Neural cell (in vitro differentiated cells): ENCODE data around the gene AOAH. TPM values are rescaled to one million over a fixed set of nuclear protein-coding genes. Genes with fewer than 3 reads are reported as not detected.

Experiments used
- H2AFZ ChIP-seq: fragments of 200-600, 300-800 bp; sonication (generic), shearing (Covaris generic); 2 replicates; pipeline ENCODE4 v1.6.0; 2014; ENCODE audit warnings: low read depth, mild to moderate bottlenecking, antibody characterized with exemption, low read length, moderate library complexity
- H3F3A ChIP-seq: fragments of 200-600 bp; shearing (Covaris generic); 2 replicates; pipeline ENCODE4 v1.6.1; 2016; ENCODE audit warnings: mild to moderate bottlenecking, moderate library complexity, mixed read lengths, antibody characterized with exemption, low read length; ENCODE audit not compliant: insufficient read depth, poor library complexity, severe bottlenecking
- H3K27ac ChIP-seq: fragments of 200-600, 300-800 bp; sonication (generic), shearing (Covaris generic); 2 replicates; pipeline ENCODE4 v1.5.1; 2014; ENCODE audit warnings: mild to moderate bottlenecking, low read length, moderate library complexity
- H3K27me3 ChIP-seq: fragments of 300-800, 200-600 bp; sonication (generic), shearing (Covaris generic); 2 replicates; pipeline ENCODE4 v1.6.0; 2014; ENCODE audit warnings: mild to moderate bottlenecking, low read depth, low read length, moderate library complexity; ENCODE audit not compliant: insufficient read depth
- H3K36me3 ChIP-seq: fragments of 300-800, 200-600 bp; sonication (generic), shearing (Covaris generic); 2 replicates; pipeline ENCODE4 v1.5.1; 2014; ENCODE audit warnings: mild to moderate bottlenecking, antibody characterized with exemption, low read length, moderate library complexity; ENCODE audit not compliant: insufficient read depth
- H3K4me2 ChIP-seq: fragments of 300-800, 200-600 bp; sonication (generic), shearing (Covaris generic); 2 replicates; pipeline ENCODE4 v1.6.0; 2014; ENCODE audit warnings: mild to moderate bottlenecking, low read length
- H3K4me3 ChIP-seq: fragments of 300-800, 200-600 bp; sonication (generic), shearing (Covaris generic); 2 replicates; pipeline ENCODE4 v1.5.1; 2014; ENCODE audit warnings: mild to moderate bottlenecking, low read length, moderate library complexity
- H3K79me2 ChIP-seq: fragments of 200-600 bp; shearing (Covaris generic); replicated peaks from 2 replicates; pipeline ENCODE4 v1.6.0; 2014; ENCODE audit warnings: mild to moderate bottlenecking, low read length, moderate library complexity; ENCODE audit not compliant: insufficient read depth
- H3K9ac ChIP-seq: fragments of 300-800, 200-600 bp; sonication (generic), shearing (Covaris generic); 2 replicates; pipeline ENCODE4 v1.6.1; 2016; ENCODE audit warnings: mild to moderate bottlenecking, low read length, mixed read lengths
- H3K9me2 ChIP-seq: fragments of 200-600 bp; shearing (Covaris generic); 2 replicates; pipeline ENCODE4 v1.6.1; 2016; ENCODE audit warnings: mild to moderate bottlenecking, low read length, mixed read lengths; ENCODE audit not compliant: insufficient read depth
- H3K9me3 ChIP-seq: fragments of 200-600, 300-800 bp; sonication (generic), shearing (Covaris generic); 2 replicates; pipeline ENCODE4 v1.6.1; 2016; ENCODE audit warnings: mild to moderate bottlenecking, mixed run types, low read length, moderate library complexity, mixed read lengths
- H4K20me1 ChIP-seq: fragments of 200-600 bp; shearing (Covaris generic); 2 replicates; pipeline ENCODE4 v1.6.1; 2016; ENCODE audit warnings: mild to moderate bottlenecking, mixed run types; ENCODE audit not compliant: insufficient read depth
- CTCF ChIP-seq: fragments of 450-650 bp; IDR thresholded peaks from 2 replicates; pipeline ENCODE4 v1.5.1; 2014; ENCODE audit warnings: antibody characterized with exemption, mild to moderate bottlenecking, moderate library complexity; ENCODE audit not compliant: poor library complexity, severe bottlenecking
- EP300 ChIP-seq: fragments of 450-650 bp; conservative IDR thresholded peaks from 2 replicates; pipeline ENCODE4 v1.6.1; 2014; ENCODE audit warnings: antibody characterized with exemption, mild to moderate bottlenecking, moderate library complexity; ENCODE audit not compliant: poor library complexity, severe bottlenecking
- EZH2 ChIP-seq: fragments of 200-600, 300-800 bp; shearing (Covaris generic), sonication (generic); IDR thresholded peaks from 2 replicates; pipeline ENCODE4 v1.6.1; 2014; ENCODE audit warnings: antibody characterized with exemption, low read length, borderline replicate concordance, mild to moderate bottlenecking; ENCODE audit not compliant: insufficient read depth, poor library complexity, severe bottlenecking
- MXI1 ChIP-seq: fragments of 450-650 bp; conservative IDR thresholded peaks from 2 replicates; pipeline ENCODE4 v1.6.1; 2014; ENCODE audit warnings: antibody characterized with exemption, mild to moderate bottlenecking; ENCODE audit not compliant: poor library complexity, severe bottlenecking
- POLR2AphosphoS5 ChIP-seq: IDR thresholded peaks from 2 replicates; pipeline ENCODE4 v1.6.1; 2012
- RAD21 ChIP-seq: fragments of 450-650 bp; conservative IDR thresholded peaks from 2 replicates; pipeline ENCODE4 v1.6.1; 2014; ENCODE audit warnings: antibody characterized with exemption, mild to moderate bottlenecking, moderate library complexity
- REST ChIP-seq: IDR thresholded peaks from 2 replicates; pipeline ENCODE4 v1.6.1; 2012; ENCODE audit warnings: borderline replicate concordance
- SMC3 ChIP-seq: fragments of 450-650 bp; conservative IDR thresholded peaks from 2 replicates; pipeline ENCODE4 v1.6.1; 2014; ENCODE audit warnings: antibody characterized with exemption, mild to moderate bottlenecking, moderate library complexity; ENCODE audit not compliant: poor library complexity
- TAF1 ChIP-seq: IDR thresholded peaks from 2 replicates; pipeline ENCODE4 v1.6.1; 2012; ENCODE audit warnings: low read depth
- polyA plus RNA-seq: library from polyadenylated mRNA; depleted of rRNA; stranded (reverse); fragments of >200 nt; gene quantifications from 2 replicates; pipeline ENCODE4 v1.2.3, GENCODE V29; 2014

The AOAH gene
- polyA plus RNA-seq, 1 donor from 2014 or later, result 4.3 TPM

- Histone ChIP-seq H2AFZ (no peak overlapping the region), H3K27ac (no peak overlapping the region), H4K20me1 (no peaks in the 10 kb centered on the region), H3K9ac (no peak overlapping the region), H3K27me3 (no peaks in the 10 kb centered on the region), H3K4me2 (no peak overlapping the region), H3K36me3 (no peaks in the 10 kb centered on the region), H3K79me2 (no peaks in the 10 kb centered on the region), H3K9me2 (no peaks in the 10 kb centered on the region), H3K4me3 (no peak overlapping the region), H3K9me3 (no peaks in the 10 kb centered on the region), H3F3A (no peaks in the 10 kb centered on the region)
- TF ChIP-seq REST (no peak), MXI1 (no peak), SMC3 (no peak), POLR2AphosphoS5 (no peak), TAF1 (no peak), CTCF (no peak), EZH2 (no peak), EP300 (no peak), RAD21 (no peak)
These were observed 126.1 kb downstream of the AOAH start for GRCh38 chr7:36598054-36598674.

GRCh38 chr7:36597090-36597773, 127.1 kb downstream of the AOAH start:
- H3K79me2 ChIP-seq, result no peaks in the 10 kb centered on the region
- no peaks in the 10 kb centered on the region for H3K36me3 ChIP-seq
- no peaks in the 10 kb centered on the region for H3F3A ChIP-seq
- H3K9me3 ChIP-seq, result no peaks in the 10 kb centered on the region
- TF ChIP-seq REST, result no peak
- no peak for TF ChIP-seq TAF1
- TF ChIP-seq MXI1, result no peak
- TF ChIP-seq RAD21, result no peak
- no peak for TF ChIP-seq SMC3
- TF ChIP-seq EZH2, result no peak
- no peak for TF ChIP-seq EP300
- TF ChIP-seq CTCF, result no peak
- TF ChIP-seq POLR2AphosphoS5, result no peak
- H2AFZ ChIP-seq, result no peak overlapping the region
- H4K20me1 ChIP-seq, result no peaks in the 10 kb centered on the region
- no peak overlapping the region for H3K4me2 ChIP-seq
- no peak overlapping the region for H3K4me3 ChIP-seq
- no peaks in the 10 kb centered on the region for H3K27me3 ChIP-seq
- H3K9ac ChIP-seq, result no peak overlapping the region
- no peak overlapping the region for H3K27ac ChIP-seq
- H3K9me2 ChIP-seq, result no peaks in the 10 kb centered on the region
